Right renal pelvis (tissue), 4 donors: ENCODE measurements around the gene TM4SF20. TPM values are rescaled to one million over a fixed set of nuclear protein-coding genes. Genes with fewer than 3 reads are reported as not detected.

Source experiments
- DNase-seq, 4 donors: peaks; one replicate each; pipeline ENCODE4 v3.0.0-alpha.2; 2013; ENCODE audit warnings: low read depth in 4 of 4, low spot score in 3 of 4, missing footprints in 1 of 4
- polyA plus RNA-seq, 4 donors: library from polyadenylated mRNA; unstranded; fragments of 120-200 nt; gene quantifications; one replicate each; pipeline ENCODE4 v1.2.1, GENCODE V29; 2013; ENCODE audit not compliant: insufficient read length in 4 of 4

Gene TM4SF20
- under 1 TPM; 0.05 to 0.21 (median 0.13) TPM for polyA plus RNA-seq

DNA sequence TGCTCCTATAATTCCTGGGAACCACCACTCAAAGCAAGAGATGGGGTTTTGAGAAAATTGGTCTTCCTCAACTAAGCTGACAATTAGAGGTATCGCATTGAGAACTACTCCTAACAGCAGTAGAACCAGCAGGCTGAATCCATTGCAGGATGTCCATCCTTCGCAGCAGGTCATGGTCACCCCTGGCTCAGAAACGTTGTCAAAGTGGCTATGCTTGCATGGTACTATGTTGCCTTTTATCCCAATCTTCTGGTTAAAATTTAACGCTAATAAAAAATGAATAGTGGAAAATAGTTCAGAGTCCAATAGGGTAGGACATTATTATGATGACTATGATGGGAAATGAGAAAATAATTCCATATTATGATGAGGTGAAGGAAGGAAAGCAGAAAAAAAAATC is at the start of gene TM4SF20:
TM4SF20 (minus strand) TSS at position 212 of the 400 bp plus-strand sequence; CDS start at position 174, 38 bp downstream.
- DNase-seq = no peak

GRCh38 chr2:227428731-227429285 is 49.7 kb upstream of the TM4SF20 start:
- no peak for DNase-seq

- DNase-seq = no peak
Measured at GRCh38 chr2:227423656-227424499, 44.8 kb upstream of the TM4SF20 start.

DNA sequence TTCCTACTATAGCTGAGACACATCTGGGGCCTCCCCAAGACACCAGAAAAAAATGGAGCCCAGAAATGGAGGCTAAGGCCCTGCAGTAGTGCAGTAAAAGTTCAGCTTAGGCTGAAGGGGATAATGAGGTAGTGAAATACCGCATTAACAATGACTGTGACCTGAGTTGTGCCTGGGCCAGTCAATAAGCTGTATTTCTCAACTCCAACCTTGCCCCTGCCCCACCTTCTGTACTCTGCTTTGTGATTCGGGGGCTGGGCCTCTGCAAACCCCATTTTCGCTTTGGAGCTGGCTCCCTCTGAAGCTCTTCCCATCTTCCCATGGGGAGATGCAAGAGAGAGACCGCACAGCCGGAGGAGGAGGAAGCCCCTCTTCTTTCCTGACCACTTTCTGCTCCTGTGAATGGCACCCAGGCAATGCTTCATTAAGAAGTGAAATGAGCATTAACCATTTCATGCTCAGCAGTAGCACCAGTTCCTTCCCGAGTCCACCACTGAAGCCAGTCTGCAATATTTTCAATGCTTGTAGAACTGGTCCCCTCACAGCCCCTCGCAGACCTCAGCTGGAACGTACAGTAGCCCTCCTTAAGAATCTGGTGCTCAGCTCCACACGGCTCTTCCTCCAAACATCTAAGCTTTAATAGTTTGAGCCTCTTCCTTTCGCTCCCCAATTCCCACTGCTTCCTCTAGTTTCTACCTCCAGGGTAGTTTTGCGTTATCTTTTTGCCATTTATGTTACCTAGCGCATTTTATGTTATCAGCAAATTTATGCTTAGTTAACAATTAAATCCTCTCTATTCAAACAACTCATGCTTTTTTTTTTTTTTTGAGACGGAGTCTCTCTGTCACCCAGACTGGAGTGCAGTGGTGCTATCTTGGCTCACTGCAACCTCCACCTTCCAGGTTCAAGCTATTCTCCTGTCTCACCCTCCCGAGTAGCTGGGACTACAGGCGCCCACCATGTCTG is 41.3 kb upstream of the TM4SF20 start:
- DNase-seq = no peak

DNA sequence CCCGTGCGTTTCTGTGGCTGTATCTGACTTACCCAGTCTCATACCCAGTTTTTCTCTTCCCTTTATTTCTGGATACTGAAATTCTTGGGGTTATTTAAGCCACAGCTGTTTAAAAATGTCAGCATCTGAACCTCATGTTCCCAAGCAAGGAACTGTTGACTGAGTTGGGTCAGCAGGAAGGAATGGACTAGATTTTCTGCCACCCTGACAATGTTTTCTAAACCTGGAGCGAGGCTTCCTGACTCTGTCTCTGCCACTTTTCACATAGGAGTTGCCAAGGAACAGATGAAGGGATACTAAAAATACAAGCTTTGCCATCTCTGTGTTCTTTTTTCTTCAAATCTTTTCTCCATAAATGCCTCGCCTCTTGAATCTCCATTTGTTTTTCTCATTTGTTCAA is 37.6 kb upstream of the TM4SF20 start:
- DNase-seq = no peak

GRCh38 chr2:227415538-227416424 is 36.7 kb upstream of the TM4SF20 start:
- no peak for DNase-seq

DNA sequence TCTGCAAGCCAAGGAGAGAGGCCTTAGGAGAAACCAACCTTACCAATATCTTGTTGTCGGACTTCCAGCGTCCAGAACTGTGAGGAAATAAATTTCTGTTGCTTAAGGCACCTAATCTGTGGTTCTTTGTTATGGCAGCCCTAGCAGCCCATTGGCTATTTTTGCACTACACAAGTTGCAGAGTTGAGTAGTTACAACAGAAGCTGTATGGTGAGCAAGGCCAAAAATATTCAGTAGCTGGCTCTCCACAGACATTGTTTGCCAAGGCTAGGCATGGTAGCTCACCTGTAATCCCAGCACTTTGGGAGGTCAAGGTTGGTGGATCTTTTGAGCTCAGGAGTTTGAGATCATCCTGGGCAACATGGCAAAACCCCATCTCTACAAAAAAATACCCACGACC is 35.7 kb upstream of the TM4SF20 start:
- no peak for DNase-seq

- no peak for DNase-seq
Measured at GRCh38 chr2:227413371-227413770, 34.3 kb upstream of the TM4SF20 start.

DNA sequence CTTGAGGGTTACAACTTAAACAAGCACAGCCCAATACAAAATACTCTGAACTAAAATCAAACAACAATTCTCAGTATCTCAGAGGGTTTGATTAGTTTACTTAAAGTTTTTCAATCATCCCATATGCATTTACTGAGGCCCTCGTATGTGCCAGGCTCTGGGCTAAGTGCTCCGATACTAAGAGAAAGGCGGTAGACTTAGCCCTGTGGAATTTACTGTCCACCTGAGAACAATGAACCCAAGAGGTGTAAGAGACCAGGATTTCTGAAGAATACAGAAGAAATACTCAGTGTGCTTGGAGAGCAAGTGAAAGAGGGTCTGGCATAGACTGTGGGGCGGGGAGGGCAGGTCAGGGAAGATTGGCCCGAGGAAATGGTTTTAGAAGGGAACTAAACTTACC is 33.8 kb upstream of the TM4SF20 start:
- no peak for DNase-seq

DNA sequence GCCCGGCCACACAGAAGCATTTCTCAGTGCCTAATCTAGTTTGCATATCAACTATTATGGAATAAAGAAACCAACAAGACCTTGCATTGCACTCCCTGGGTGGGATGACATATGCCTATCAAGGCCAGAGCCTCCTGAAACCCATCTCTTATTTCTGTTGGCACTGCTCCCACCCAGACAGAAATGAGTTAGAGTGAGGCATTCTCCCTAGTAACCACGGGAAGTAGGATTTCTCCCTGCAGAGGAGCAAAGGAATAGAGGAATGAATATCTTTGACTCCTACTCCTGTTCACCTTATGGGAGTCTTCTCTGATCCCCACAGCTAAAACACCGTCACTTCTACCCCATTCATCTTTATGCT is 32.9 kb upstream of the TM4SF20 start:
- no peak for DNase-seq

DNA sequence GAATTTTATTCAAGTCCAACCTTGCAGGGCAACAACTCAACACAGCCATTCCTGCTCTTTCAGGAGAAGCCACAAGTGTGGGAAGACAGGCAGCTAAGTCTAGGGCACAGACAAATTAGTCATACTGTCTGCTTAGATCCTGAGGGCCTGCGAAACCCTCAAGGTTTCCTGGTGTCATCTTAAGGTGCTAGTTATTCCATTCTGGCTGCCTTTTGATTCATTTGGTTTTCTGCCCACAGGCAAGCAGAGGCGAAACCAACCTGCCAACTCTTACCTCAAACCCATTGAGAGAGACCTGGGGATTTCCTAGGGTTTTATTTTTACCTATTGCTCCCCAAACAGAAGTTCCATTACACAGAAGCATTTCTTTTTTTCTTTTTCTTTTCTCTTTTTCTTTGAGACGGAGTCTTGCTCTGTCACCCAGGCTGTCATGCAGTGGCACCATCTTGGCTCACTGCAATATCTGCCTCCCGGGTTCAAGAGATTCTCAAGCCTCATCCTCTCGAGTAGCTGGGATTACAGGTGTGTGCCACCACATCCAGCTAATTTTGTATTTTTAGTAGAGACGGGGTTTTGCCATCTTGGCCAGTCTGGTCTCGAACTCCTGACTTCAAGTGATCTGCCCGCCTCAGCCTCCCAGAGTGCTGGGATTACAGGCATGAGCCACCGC is 32.3 kb upstream of the TM4SF20 start:
- DNase-seq = no peak

DNA sequence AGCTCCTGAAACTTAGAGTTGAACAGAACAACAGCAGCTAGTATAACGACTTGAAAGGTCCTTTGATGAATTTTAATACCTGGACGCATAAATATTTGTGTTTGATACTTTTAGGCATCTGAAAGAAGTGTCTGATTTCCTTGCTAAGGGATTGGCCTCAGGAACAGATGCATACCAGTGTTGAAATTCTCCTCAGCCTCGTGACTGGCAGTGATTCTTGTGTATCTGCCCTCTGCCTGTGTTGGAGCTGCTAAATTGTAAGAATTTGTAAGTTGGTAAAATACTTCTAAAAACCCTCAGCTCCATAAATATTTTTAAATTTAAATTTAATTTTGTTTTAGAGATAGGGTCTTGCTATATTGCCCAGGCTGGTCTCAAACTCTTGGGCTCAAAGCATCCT is 31.1 kb upstream of the TM4SF20 start:
- no peak for DNase-seq

- DNase-seq = no peak
Measured at GRCh38 chr2:227407591-227408151, 28.6 kb upstream of the TM4SF20 start.

GRCh38 chr2:227406177-227407031 is 27.3 kb upstream of the TM4SF20 start:
- peak; percentile 77 to 95 (median 92) for DNase-seq

DNA sequence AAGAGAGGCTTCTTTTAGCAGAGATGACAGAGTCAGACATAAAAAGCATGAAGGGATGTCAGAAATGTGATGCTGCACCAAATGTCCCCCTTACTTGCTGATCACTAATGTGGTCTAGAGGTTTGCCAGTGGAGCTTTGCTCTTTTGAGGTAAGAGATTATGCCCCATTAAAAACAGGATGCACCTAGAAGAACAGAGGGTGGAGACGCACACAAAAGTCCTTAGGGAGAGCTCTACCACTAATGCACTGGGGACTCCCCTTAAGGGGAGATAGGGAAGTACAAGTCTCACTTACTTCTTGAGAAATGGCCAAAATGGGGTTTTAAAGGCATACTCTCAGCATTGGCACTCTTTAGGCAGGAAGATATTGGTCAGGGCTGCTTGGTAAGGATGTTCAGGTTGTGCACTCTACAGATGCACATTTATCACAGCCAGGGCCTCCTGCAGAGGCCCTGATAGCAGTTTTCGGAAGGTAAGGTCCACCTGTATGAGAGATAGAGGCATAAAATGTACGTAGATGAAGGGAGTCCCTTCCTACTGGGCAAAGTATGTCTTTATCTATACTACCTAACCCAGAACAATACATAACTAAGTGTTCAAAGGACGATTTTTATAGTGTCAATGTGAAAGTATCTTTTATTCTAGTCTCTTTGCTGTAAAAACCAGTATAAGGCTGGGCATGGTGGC is 25.6 kb upstream of the TM4SF20 start:
- no peak for DNase-seq

DNA sequence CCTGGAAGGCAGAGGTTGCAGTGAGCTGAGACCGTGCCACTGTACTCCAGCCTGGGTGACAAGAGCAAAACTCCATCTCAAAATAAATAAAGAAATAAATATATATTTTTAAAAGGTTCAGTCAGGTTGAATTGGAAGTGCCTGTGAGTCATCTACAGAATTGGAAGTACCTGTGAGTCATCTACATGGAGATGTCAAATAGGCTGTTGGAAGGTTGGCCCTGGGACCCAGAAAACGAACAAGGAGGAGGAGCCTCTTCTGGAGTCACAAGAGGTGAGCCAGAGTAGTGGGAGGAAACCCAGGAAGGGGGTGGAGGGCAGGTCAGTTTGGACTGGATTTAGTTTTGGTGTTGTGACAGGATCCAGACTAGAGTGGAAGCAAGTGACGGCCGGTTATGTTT is 23.9 kb upstream of the TM4SF20 start:
- DNase-seq = no peak

DNA sequence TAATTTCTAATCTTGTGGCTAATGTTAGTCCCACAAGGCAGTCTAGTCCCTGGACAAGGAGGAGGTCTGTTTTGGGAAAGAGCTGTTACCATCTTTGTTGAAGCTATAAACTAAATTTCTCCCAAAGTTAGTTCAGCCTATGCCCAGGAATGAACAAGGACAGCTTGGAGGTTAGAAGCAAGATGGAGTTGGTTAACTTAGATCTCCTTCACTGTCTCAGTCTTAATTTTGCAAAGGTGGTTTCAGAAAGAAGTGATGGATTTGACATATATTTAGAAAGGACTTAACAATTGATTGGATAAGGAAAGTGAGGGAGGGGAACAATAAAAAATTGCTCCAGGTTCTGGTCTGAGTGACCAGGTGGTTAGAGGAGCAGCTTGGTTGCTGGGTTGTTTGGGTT is 23.2 kb upstream of the TM4SF20 start:
- DNase-seq = no peak

DNA sequence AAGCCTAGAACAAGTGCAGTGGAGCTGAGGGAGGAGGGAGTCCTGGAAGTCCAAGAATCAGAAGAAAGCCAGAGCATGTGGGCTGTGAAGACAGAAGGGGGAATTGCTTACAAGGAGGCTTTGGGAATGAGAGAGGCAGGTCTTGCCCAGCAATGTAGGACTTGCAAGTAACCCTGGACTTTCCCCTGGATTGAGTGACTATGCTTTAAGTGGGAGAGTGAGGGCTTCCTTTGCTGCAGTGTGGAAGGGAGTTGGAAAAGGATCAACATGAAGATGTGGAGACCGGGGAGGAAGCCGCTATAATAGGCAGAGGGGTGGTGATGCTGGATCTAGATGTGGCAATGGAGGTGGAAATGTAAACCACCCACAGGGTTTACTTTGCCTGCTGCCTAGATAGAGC is 22.4 kb upstream of the TM4SF20 start:
- DNase-seq = no peak
